HG02678 (cell line): ENCODE measurements around the gene TARBP2.

Experiments
- ATAC-seq: cut with Tn5 transposase; IDR thresholded peaks from one replicate; pipeline ENCODE4 v1.9.1; 2021; ENCODE audit warnings: mild to moderate bottlenecking, moderate library complexity; ENCODE audit not compliant: unreplicated experiment

TARBP2 gene

GRCh38 chr12:53552361-53553327 lies 51.6 kb downstream of the TARBP2 start:
- no peak for ATAC-seq
